A549 (cell line): Measurements from ENCODE around the gene MOB1B. TPM values are rescaled to one million over a fixed set of nuclear protein-coding genes. Genes with fewer than 3 reads are reported as not detected.

ENCODE experiments used
- ATAC-seq, 2 experiments: fragments of 200-7000 bp in 1 of 2; fragments of >200 bp in 1 of 2; cut with Nextera tagmentation in 1 of 2; cut with Tn5 transposase in 1 of 2; 3 replicates each; pipeline versions ENCODE4 v1.8.0 to v1.9.1; 2018 to 2020; ENCODE audit warnings: mild to moderate bottlenecking in 1 of 2, moderate library complexity in 1 of 2
- CTCF ChIA-PET: fragments of 300-600 bp; sonication (Branson Sonifier 250); formaldehyde crosslinking; extraction: SDS; loops from one replicate; lab custom pipeline; 2021; ENCODE audit warnings: antibody characterized with exemption, inconsistent platforms; lab: Yijun Ruan, JAX
- POLR2A ChIA-PET: fragments of 350-600 bp; formaldehyde crosslinking; extraction: SDS; loops from one replicate; lab custom pipeline; 2021; ENCODE audit warnings: antibody characterized with exemption, inconsistent platforms; lab: Yijun Ruan, JAX
- DNase-seq, 2 experiments: peaks; one replicate each; pipeline versions ENCODE4 v3.0.0 to v3.0.0-alpha.2; 2011 to 2016; ENCODE audit warnings: low read depth in 1 of 2, low spot score in 1 of 2
- FAIRE-seq: peaks from 2 replicates; lab custom pipeline; 2011; peaks lifted over from hg19 to GRCh38; lab: Jason Lieb, UNC
- H3K27ac ChIP-seq, 2 experiments: fragments of >200 bp; sonication (Bioruptor Twin); formaldehyde crosslinking; 3 replicates each; pipeline ENCODE4 v1.5.1; 2016 to 2017
- H3K4me1 ChIP-seq: fragments of >200 bp; sonication (Bioruptor Twin); formaldehyde crosslinking; 3 replicates; pipeline ENCODE4 v1.6.1; 2016
- H3K4me2 ChIP-seq: fragments of >200 bp; sonication (Bioruptor Twin); formaldehyde crosslinking; 3 replicates; pipeline ENCODE4 v1.6.1; 2016
- H3K4me3 ChIP-seq: fragments of >200 bp; sonication (Bioruptor Twin); formaldehyde crosslinking; 3 replicates; pipeline ENCODE4 v1.5.1; 2016
- H3K9me3 ChIP-seq: fragments of >200 bp; sonication (Bioruptor Twin); formaldehyde crosslinking; 3 replicates; pipeline ENCODE4 v1.6.1; 2016
- BHLHE40 ChIP-seq: IDR thresholded peaks from 2 replicates; pipeline ENCODE4 v1.6.1; 2012; ENCODE audit warnings: low read depth, low read length, inconsistent platforms
- CTCF ChIP-seq: fragments of >200 bp; sonication (Bioruptor Twin); formaldehyde crosslinking; IDR thresholded peaks from 3 replicates; pipeline ENCODE4 v1.5.1; 2016
- EHF ChIP-seq: fragments of 250-450 bp; sonication (Bioruptor Pico); IDR thresholded peaks from 2 replicates; pipeline ENCODE4 v1.5.0; 2020; ENCODE audit warnings: mild to moderate bottlenecking
- EHMT2 ChIP-seq: fragments of 200-600 bp; sonication (generic); IDR thresholded peaks from 2 replicates; pipeline ENCODE4 v1.6.1; 2016; ENCODE audit warnings: antibody characterized with exemption, low read depth, mild to moderate bottlenecking, moderate library complexity
- EP300 ChIP-seq, 2 experiments: fragments of >200 bp; sonication (Bioruptor Twin); formaldehyde crosslinking; IDR thresholded peaks; 2 replicates in 1 of 2; 3 replicates in 1 of 2; pipeline ENCODE4 v1.6.1; 2016 to 2017
- HOXA7 ChIP-seq: fragments of 250-450 bp; sonication (Bioruptor Pico); IDR thresholded peaks from 2 replicates; pipeline ENCODE4 v1.5.0; 2020; ENCODE audit warnings: mild to moderate bottlenecking, moderate library complexity
- HOXB5 ChIP-seq: fragments of 250-450 bp; sonication (Bioruptor Pico); IDR thresholded peaks from 2 replicates; pipeline ENCODE4 v1.5.0; 2020; ENCODE audit warnings: mild to moderate bottlenecking, moderate library complexity
- KDM1A ChIP-seq: fragments of 200-600 bp; sonication (generic); IDR thresholded peaks from 2 replicates; pipeline ENCODE4 v1.6.1; 2016; ENCODE audit warnings: low read depth, mild to moderate bottlenecking
- KDM5A ChIP-seq: fragments of 200-600 bp; sonication (generic); IDR thresholded peaks from 2 replicates; pipeline ENCODE4 v1.6.1; 2016; ENCODE audit warnings: antibody characterized with exemption, mild to moderate bottlenecking
- MAFK ChIP-seq: fragments of 450-650 bp; IDR thresholded peaks from 2 replicates; pipeline ENCODE4 v1.6.1; 2014; ENCODE audit not compliant: partially characterized antibody
- MAZ ChIP-seq: fragments of 150-350 bp; IDR thresholded peaks from 2 replicates; pipeline ENCODE4 v1.6.1; 2014; ENCODE audit warnings: antibody characterized with exemption, low read depth, low read length, borderline replicate concordance
- MYC ChIP-seq: IDR thresholded peaks from 2 replicates; pipeline ENCODE4 v1.6.1; 2012; ENCODE audit warnings: mild to moderate bottlenecking, inconsistent platforms, low read length, improper control_type of control experiment, borderline replicate concordance
- NFE2L2 ChIP-seq: fragments of 150-350 bp; conservative IDR thresholded peaks from 2 replicates; pipeline ENCODE4 v1.6.1; 2014; ENCODE audit warnings: low read length
- NPAS2 ChIP-seq: fragments of 250-450 bp; sonication (Bioruptor Pico); IDR thresholded peaks from 2 replicates; pipeline ENCODE4 v1.8.0; 2022; ENCODE audit warnings: mild to moderate bottlenecking, moderate library complexity, borderline replicate concordance
- PHF8 ChIP-seq: fragments of 200-600 bp; sonication (generic); IDR thresholded peaks from 2 replicates; pipeline ENCODE4 v1.6.1; 2016; ENCODE audit warnings: low read depth, mild to moderate bottlenecking, antibody characterized with exemption, moderate library complexity, borderline replicate concordance
- RARB ChIP-seq: fragments of 250-450 bp; sonication (Bioruptor Pico); IDR thresholded peaks from 2 replicates; pipeline ENCODE4 v1.8.0; 2021; ENCODE audit warnings: mild to moderate bottlenecking, moderate library complexity
- RCOR1 ChIP-seq: fragments of 150-350 bp; IDR thresholded peaks from 2 replicates; pipeline ENCODE4 v1.6.1; 2014; ENCODE audit warnings: antibody characterized with exemption, low read length, low read depth
- SREBF2 ChIP-seq: fragments of 450-650 bp; IDR thresholded peaks from 2 replicates; pipeline ENCODE4 v1.6.1; 2014; ENCODE audit warnings: mild to moderate bottlenecking, moderate library complexity
- WGBS: methylation state at CpG from one replicate; pipeline ENCODE4 v1.1.6; 2017; ENCODE audit errors: missing lambda C conversion rate; 5-methylcytosine and 5-hydroxymethylcytosine counted together
- polyA plus RNA-seq, 4 experiments: library from polyadenylated mRNA; depleted of rRNA in 3 of 4; stranded (reverse); fragments of >200 nt; fragmentation: RNase III in 1 of 4; extraction: RNeasy Plus Mini Kit Qiagen cat#74134 plus additional on column Dnase treatment in 1 of 4; gene quantifications; 2 replicates in 3 of 4; 3 replicates in 1 of 4; pipeline ENCODE4 v1.2.3, GENCODE V29; 2011 to 2017
- TF ChIP-seq, protein P1 (sequence below): fragments of 200-600 bp; sonication (generic); IDR thresholded peaks from 2 replicates; pipeline ENCODE4 v1.6.1; 2016; ENCODE audit warnings: antibody characterized with exemption, mild to moderate bottlenecking, moderate library complexity
- TF ChIP-seq, protein P2 (sequence below): fragments of >200 bp; sonication (Bioruptor Twin); formaldehyde crosslinking; IDR thresholded peaks from 3 replicates; pipeline ENCODE4 v1.6.1; 2016
- TF ChIP-seq, protein P3 (sequence below): fragments of 250-450 bp; sonication (Bioruptor Pico); IDR thresholded peaks from 2 replicates; pipeline ENCODE4 v1.5.0; 2020; ENCODE audit warnings: low read depth, mild to moderate bottlenecking, moderate library complexity
- TF ChIP-seq, protein P4 (sequence below): IDR thresholded peaks from 2 replicates; pipeline ENCODE4 v1.6.1; 2012
- TF ChIP-seq, protein P5 (sequence below): fragments of 150-350 bp; IDR thresholded peaks from 2 replicates; pipeline ENCODE4 v1.6.1; 2014; ENCODE audit warnings: low read depth, mild to moderate bottlenecking, low read length

Gene MOB1B
- polyA plus RNA-seq, 2 of the 4 experiments (the other 2 are of a cell fraction): 6.7 to 9.5 TPM

DNA sequence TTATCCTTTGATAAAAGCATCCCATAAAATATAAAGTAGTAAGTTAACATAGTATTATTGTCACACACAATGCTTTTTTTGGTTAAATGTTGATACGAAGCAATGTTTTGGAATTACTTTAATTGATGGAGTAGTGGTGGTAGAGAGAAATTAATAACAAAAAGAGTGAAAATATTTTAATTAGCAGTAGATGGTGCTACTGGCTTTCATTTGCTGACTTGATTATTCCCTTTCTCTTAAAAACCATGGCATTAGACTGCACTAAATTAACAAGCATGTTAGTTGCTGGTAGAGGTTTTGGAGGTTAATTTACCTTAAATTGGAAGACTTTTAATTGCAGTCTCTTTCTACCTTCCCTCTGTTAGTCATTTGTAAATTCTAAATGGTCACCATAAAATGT is 82.4 kb downstream of the MOB1B start:
- ChIA-PET CTCF (no interaction called here), POLR2A (no interaction called here)
- H3K4me3 ChIP-seq: no peak overlapping the region
- H3K27ac ChIP-seq: no peak overlapping the region
- TF ChIP-seq, protein P1, sequence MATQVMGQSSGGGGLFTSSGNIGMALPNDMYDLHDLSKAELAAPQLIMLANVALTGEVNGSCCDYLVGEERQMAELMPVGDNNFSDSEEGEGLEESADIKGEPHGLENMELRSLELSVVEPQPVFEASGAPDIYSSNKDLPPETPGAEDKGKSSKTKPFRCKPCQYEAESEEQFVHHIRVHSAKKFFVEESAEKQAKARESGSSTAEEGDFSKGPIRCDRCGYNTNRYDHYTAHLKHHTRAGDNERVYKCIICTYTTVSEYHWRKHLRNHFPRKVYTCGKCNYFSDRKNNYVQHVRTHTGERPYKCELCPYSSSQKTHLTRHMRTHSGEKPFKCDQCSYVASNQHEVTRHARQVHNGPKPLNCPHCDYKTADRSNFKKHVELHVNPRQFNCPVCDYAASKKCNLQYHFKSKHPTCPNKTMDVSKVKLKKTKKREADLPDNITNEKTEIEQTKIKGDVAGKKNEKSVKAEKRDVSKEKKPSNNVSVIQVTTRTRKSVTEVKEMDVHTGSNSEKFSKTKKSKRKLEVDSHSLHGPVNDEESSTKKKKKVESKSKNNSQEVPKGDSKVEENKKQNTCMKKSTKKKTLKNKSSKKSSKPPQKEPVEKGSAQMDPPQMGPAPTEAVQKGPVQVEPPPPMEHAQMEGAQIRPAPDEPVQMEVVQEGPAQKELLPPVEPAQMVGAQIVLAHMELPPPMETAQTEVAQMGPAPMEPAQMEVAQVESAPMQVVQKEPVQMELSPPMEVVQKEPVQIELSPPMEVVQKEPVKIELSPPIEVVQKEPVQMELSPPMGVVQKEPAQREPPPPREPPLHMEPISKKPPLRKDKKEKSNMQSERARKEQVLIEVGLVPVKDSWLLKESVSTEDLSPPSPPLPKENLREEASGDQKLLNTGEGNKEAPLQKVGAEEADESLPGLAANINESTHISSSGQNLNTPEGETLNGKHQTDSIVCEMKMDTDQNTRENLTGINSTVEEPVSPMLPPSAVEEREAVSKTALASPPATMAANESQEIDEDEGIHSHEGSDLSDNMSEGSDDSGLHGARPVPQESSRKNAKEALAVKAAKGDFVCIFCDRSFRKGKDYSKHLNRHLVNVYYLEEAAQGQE: no peak
- TF ChIP-seq MYC (no peak), KDM5A (no peak), NFE2L2 (no peak), RARB (no peak), CTCF (no peak), SREBF2 (no peak), KDM1A (no peak), EHMT2 (no peak), PHF8 (no peak), MAZ (no peak), RCOR1 (no peak)
- TF ChIP-seq, protein P2, sequence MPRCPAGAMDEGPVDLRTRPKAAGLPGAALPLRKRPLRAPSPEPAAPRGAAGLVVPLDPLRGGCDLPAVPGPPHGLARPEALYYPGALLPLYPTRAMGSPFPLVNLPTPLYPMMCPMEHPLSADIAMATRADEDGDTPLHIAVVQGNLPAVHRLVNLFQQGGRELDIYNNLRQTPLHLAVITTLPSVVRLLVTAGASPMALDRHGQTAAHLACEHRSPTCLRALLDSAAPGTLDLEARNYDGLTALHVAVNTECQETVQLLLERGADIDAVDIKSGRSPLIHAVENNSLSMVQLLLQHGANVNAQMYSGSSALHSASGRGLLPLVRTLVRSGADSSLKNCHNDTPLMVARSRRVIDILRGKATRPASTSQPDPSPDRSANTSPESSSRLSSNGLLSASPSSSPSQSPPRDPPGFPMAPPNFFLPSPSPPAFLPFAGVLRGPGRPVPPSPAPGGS: no peak
- TF ChIP-seq, protein P3, sequence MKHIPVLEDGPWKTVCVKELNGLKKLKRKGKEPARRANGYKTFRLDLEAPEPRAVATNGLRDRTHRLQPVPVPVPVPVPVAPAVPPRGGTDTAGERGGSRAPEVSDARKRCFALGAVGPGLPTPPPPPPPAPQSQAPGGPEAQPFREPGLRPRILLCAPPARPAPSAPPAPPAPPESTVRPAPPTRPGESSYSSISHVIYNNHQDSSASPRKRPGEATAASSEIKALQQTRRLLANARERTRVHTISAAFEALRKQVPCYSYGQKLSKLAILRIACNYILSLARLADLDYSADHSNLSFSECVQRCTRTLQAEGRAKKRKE: no peak
- TF ChIP-seq, protein P4, sequence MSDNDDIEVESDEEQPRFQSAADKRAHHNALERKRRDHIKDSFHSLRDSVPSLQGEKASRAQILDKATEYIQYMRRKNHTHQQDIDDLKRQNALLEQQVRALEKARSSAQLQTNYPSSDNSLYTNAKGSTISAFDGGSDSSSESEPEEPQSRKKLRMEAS: no peak
- 92% methylated on average over 1 of the region's 1 CpG for WGBS
- H3K9me3 ChIP-seq: no peaks in the 10 kb centered on the region
- ATAC-seq: no peak
- no peak overlapping the region for H3K4me2 ChIP-seq
- no peak for DNase-seq
- FAIRE-seq: no peak
- H3K4me1 ChIP-seq: no peaks in the 10 kb centered on the region

- FAIRE-seq: no peak
- Histone ChIP-seq H3K27ac (no peak overlapping the region), H3K4me1 (no peaks in the 10 kb centered on the region), H3K4me2 (no peak overlapping the region), H3K9me3 (no peaks in the 10 kb centered on the region), H3K4me3 (no peak overlapping the region)
- ATAC-seq: no peak
- ChIA-PET POLR2A (no interaction called here), CTCF (no interaction called here)
- no peak for DNase-seq
- WGBS: 97% methylated on average over 2 of the region's 2 CpGs
- TF ChIP-seq BHLHE40: no peak
- TF ChIP-seq, protein P2: no peak
- no peak for TF ChIP-seq HOXB5 (CRISPR knock-in tag)
- no peak for TF ChIP-seq EP300 (IDR thresholded peaks at IDR 0.05)
- TF ChIP-seq, protein P5, sequence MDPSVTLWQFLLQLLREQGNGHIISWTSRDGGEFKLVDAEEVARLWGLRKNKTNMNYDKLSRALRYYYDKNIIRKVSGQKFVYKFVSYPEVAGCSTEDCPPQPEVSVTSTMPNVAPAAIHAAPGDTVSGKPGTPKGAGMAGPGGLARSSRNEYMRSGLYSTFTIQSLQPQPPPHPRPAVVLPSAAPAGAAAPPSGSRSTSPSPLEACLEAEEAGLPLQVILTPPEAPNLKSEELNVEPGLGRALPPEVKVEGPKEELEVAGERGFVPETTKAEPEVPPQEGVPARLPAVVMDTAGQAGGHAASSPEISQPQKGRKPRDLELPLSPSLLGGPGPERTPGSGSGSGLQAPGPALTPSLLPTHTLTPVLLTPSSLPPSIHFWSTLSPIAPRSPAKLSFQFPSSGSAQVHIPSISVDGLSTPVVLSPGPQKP: no peak
- no peak for TF ChIP-seq HOXA7 (CRISPR knock-in tag)
- TF ChIP-seq EHF: no peak
- TF ChIP-seq MAFK: no peak
- no peak for TF ChIP-seq NFE2L2
- TF ChIP-seq CTCF: no peak
- TF ChIP-seq EHMT2: no peak
- TF ChIP-seq NPAS2 (CRISPR knock-in tag): no peak
Observed at GRCh38 chr4:70991596-70991995, 89.4 kb downstream of the MOB1B start.
